HG02884 (cell line): Measurements from ENCODE around the gene FCHO1.
"Not testable (repeated sequence)": the region's sequence is repeated elsewhere in the genome, so short reads cannot be mapped to it uniquely, and the experiment has no call there.

Experiments used
- ATAC-seq: cut with Tn5 transposase; IDR thresholded peaks from one replicate; pipeline ENCODE4 v1.9.1; 2021; ENCODE audit warnings: mild to moderate bottlenecking, moderate library complexity; ENCODE audit not compliant: unreplicated experiment

FCHO1 gene

DNA sequence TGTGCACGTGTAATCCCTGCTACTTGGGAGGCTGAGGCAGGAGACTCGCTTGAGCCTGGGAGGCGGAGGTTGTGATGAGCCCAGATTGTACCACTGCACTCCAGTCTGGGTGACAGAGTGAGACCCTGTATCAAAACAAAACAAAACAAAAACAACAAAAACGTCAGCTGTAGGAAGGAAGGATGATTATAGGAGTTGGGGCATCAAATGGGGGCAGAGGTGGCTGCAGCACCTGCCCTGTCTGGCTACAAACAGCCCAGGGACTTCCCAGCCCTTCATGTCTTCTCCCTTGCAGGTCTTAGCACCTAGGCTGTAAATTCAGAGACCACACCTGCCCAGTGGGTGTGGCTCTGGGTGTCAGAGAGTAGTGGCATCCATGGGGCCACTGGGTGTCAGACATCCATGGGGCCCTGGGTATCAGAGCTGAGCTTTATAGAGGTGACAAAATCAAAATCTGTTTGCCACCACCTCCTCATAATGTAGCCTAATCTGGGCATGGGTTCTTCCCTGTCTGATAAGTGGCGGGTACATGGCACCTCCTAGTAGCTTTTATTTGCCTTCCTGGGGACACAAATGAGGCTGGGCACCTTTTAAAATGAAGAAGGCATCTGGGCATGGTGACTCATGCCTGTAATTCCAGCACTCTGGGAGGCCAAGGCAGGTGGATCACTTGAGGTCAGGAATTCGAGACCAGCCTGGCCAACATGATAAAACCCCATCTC lies 38.9 kb downstream of the FCHO1 start:
- ATAC-seq = no peak

DNA sequence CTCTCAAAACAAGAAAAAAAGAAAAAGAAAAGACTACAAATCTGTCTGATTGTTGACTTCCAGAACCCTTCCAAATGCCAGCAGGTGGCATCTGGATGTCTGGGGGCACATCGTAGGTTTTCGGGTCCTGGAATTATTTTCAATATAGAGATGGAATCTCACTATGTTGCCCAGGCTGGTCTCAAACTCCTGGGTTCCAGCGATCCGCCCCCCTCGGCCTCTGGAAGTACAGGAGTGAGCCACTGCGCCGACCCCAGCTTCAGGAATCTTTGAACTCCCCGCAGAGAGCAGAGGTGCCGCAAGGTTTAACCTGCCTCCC lies 43.1 kb downstream of the FCHO1 start:
- no peak for ATAC-seq

GRCh38 chr19:17794731-17795494 lies 43.6 kb downstream of the FCHO1 start, which contains the start of gene B3GNT3:
Gene B3GNT3 (plus strand): TSS chr19:17795138. CDS start chr19:17807808, 12,670 bp downstream.
- ATAC-seq = no peak

DNA sequence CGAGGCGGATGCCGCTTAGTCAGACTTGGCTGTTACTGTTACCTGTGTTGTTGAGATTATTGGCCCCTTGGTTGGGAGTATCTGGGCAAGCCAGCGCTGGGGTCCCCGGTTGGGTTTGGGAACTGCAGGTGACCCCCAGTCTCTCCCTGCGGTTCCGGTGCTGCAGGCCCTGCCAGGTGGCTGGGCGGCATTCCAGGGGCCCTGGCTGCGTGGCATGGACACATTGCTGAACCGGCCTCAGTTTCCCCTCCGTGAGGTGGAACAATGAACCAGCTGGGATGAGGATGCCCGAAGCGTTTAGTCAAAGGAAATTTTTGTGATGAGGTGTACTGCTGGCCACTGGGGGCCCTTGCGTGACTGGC lies 44.2 kb downstream of the FCHO1 start:
- no peak for ATAC-seq

DNA sequence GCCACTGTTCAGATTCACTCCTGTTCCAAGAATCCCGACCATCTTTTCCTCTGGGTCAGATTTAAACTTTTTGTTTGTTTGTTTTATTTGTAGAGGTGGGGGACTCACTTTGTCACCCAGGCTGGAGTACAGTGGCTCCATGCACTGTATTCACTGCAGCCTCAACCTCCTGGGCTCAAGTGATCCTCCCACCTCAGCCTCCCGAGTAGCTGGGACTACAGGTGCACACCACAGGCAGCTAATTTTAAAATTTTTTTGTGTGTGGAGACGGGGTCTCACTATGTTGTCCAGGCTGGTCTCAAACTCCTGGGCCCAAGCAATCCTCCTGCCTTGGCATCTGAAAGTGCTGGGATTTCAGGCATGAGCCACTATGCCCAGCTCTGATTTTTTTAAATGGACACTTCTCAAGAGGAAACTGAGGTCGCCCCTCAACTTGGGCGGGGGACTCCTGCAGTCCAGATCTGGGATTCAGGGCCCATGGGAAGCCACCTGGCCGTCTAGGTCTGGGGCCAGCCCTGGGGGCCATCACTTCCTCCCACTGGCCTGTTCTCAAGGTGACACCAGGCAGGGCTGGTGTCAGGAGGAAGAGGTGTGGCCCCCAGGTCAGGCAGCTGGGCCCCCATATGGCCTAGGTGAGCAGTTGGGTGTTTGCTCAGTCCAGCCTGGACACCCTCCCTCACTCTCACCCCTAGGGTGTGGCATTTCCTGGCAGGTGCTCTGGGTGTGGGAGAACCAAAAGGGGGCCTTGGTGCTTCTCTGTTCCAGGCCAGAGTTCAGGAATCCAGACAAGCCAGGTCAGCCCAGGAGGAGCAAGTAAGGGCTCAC lies 44.9 kb downstream of the FCHO1 start:
- ATAC-seq = no peak

DNA sequence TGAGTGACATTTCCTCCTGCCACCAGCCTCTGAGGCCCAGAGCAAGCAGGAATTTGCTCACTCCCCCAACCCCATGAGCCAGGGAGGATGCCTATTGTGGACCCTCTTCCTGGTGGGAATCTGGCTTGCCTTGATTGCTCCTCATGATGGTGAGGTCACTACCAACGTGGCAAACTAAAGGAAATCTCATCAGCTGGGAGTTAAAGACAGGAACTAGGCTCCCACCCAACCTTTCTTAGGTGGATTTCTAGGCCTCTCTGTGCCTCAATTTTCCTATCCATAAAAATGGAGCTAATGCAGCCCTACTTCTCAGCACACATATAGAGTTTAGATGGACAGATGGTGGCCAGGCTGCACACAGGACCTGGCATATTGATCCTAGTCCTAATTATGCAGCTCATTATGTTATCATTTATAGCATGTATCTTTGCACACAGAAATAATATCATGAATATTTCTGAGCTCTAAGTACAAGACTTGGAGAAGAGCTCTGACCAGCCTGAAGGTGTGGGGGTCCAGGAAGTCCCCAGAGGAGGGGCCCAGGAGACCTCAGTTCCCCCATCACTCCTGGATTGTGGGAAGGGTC lies 45.7 kb downstream of the FCHO1 start:
- no peak for ATAC-seq

DNA sequence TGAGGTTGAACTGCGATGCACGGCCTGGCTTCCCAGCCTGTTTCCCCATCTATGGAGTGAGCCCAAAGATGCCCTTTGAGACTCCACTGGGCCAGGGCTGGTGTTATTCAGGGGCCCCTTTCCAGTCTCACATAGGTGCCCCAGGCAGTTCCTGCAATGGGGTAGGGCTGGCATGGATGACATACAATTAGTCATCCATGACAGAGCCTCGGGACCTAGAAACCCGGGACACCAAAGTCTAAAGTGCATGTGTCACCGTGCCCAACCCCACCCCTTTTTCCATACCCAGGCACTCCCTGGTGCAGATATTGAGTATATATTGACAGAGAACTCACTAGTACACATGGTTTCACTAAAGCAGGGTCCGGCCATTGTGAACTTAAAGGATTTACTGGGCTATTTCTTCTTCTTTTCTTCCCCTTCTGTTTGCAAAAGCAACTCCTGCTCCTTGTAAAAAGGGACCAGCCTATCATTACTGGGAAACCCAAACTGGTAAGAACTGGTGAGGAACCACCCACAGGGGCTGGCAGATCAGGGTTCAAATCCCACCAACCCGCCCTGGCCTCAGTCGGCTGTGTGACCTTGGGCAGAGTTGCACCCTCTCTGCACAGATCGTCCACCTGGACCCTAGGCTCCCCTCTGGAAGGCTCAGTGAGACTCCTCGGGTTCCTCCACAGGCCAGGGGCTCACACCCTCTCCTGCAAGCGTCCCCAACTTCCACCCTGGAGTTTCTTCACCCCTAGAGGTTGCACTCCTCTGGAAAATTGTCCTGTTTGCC lies 46.3 kb downstream of the FCHO1 start:
- no peak for ATAC-seq

DNA sequence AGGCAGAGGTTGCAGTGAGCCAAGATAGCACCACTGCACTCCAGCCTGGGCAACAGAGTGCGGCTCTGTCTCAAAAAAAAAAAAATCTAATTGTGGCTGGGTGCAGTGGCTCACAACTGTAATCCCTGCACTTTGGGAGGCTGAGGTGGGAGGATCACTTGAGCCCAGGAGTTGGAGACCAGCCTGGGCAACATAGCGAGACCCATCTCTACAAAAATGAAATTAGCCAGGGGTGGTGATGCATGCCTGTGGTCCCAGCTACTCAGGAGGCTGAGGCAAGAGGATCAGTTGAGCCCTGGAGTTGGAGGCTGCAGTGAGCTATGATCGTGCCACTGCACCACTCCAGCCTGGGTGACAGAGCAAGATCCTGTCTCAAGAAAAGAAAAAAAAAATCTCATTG lies 47.3 kb downstream of the FCHO1 start:
- not testable (repeated sequence) for ATAC-seq

DNA sequence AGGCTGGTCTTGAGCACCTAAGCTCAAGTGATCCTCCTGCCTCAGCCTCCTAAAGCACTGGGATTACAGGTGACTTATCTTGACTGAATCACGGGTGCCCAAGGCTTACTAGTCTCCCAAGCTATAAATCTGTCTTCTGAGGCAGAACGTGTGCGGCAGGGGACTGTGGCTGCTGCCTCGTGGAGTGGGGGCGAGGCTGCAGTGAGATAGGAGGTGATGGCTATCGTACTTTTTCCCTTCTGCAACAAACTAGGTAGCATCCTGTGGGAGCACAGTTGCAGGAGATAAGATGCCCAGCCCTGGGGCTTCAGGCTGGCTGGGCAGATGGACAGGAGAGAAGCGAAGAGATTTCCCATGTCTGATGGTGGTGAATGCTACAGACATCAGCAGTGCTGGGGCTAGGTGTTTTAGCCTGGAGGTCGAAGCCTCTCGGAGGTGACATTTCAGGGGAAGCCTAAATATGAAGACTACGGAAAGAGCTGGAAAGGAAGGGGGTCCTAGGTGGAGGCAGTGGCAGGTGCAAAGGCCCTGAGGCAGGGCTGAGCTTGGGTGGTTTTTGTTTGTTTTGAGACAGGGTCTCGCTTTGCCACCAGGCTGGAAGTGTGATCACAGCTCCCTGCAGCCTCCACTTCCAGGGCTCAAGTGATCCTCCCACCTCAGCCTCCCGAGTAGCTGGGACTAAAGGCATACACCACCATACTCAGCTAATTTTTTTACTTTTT lies 51.0 kb downstream of the FCHO1 start:
- ATAC-seq = no peak

DNA sequence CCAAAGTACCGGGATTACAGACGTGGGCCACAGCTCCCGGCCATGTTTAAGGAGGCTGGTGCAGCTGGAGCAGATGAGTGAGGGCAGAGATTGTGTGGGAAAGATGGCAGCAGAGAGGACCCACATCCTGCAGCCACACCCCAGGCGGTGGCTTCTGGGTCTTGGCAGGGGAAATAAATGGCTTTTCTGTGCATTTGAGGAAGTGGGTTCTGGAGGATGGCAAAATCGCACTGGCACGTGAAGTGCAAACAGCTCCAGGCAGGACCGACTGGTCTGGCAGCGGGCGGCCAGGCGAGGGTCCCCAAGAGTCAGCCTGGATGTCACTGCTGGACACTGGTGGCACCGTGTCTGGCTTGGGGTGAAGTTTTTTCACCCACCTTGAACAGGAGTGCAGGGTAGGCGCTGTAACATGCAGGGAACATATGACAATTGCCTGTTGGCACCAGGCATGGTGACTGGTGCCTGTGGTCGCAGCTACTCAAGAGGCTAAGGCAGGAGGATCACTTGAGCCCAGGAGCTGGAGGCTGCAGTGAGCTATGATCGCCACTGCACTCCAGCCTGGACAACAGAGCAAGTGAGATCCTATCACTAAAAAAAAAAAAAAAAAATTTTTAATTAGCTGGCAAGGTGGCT lies 52.1 kb downstream of the FCHO1 start:
- ATAC-seq = no peak

- no peak for ATAC-seq
These were observed 54.1 kb downstream of the FCHO1 start for GRCh38 chr19:17805427-17805826.

DNA sequence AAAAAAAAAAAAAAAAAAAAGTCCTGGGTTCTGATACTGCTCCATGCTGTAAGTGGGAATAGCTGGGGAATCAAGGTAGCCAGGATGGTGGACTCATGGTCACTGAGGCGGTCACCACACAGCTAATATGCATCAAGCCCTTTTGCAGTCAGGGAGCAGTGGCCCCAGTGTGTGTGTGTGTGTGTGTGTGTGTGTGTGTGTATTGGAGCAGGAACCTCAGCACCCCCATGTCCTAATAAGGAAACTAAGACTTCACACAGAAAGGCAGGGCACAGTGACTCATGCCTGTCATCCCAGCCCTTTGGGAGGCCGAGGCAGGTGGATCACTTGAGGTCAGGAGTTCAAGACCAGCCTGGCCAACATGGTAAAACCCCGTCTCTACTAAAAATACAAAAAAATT lies 55.7 kb downstream of the FCHO1 start:
- ATAC-seq = no peak

GRCh38 chr19:17807731-17808316 lies 56.5 kb downstream of the FCHO1 start:
- no peak for ATAC-seq

- no peak for ATAC-seq
These were observed 59.8 kb downstream of the FCHO1 start for GRCh38 chr19:17811103-17811502.

DNA sequence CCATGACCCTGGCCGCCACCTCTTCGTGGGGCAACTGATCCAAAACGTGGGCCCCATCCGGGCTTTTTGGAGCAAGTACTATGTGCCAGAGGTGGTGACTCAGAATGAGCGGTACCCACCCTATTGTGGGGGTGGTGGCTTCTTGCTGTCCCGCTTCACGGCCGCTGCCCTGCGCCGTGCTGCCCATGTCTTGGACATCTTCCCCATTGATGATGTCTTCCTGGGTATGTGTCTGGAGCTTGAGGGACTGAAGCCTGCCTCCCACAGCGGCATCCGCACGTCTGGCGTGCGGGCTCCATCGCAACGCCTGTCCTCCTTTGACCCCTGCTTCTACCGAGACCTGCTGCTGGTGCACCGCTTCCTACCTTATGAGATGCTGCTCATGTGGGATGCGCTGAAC lies 60.4 kb downstream of the FCHO1 start:
- no peak for ATAC-seq

GRCh38 chr19:17812099-17812498 lies 60.8 kb downstream of the FCHO1 start:
- ATAC-seq = no peak

- no peak for ATAC-seq
These were observed 66.5 kb downstream of the FCHO1 start for GRCh38 chr19:17817668-17818363.

DNA sequence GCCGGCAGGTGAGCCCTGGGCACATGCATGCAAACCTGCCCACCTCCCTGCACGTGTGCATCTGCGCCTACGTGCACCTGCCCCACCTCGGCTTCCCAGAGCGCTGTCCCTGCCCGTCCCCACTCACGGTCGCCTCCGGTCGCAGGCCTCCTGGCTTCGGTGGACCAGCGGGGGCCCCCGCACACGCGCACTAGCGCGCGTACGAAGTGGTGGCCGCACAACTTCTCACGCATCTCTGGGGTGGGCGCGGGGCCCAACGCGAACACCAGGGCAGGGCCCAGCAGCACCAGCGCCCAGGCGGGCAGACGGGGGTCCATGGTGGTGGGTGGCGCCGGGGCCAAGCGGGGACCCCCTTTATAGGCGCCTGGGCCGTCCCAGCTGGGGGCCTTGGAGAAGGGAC lies 69.9 kb downstream of the FCHO1 start, which contains the start of gene INSL3:
Gene INSL3, minus strand, starts transcription at position 330 of the 400 bp plus-strand sequence. Its CDS starts 13 bp downstream, at position 317.
- ATAC-seq = no peak
